ENCODE results near the gene TMPRSS4.

DNA sequence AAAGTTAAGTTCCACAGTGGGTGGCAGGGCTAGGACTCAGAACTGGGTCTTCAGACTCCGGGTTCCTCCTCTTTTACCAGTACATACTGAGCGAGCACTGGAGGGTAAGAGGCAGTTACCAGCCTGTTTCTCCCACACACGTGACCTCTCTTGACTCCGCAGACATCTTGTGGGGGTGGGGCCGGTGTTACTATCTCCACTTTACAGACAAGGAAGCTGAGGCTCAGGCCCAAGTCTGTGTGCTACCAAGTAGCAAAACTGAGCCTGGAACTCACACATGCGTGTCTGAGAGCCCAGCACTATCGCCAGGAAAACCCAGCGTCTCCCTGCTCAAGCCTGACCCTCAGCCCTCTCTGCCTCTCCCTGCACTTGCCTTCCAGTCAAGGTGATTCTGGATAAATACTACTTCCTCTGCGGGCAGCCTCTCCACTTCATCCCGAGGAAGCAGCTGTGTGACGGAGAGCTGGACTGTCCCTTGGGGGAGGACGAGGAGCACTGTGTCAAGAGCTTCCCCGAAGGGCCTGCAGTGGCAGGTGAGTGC lies 25.9 kb downstream of the TMPRSS4 start:
- TF ChIP-seq CTCF (IDR thresholded peaks at IDR 0.05; ENCODE audit: low read depth, low read length) (no peak), EZH2phosphoT487 (IDR thresholded peaks at IDR 0.05; ENCODE audit: low read depth) (no peak)

Data from OCI-LY3 (cell line).